ENCODE results near the gene CAPZB.

- peak in 2 of 6 experiments; percentile 15 to 20 for TF ChIP-seq CTCF (IDR thresholded peaks at IDR 0.05)
- no peak for TF ChIP-seq POLR2A (IDR thresholded peaks at IDR 0.05)
Measured at GRCh38 chr1:19405195-19405760, 80.1 kb downstream of the CAPZB start.

All from adrenal gland (tissue), 5 donors.